ENCODE results near the gene TGFB2.

DNA sequence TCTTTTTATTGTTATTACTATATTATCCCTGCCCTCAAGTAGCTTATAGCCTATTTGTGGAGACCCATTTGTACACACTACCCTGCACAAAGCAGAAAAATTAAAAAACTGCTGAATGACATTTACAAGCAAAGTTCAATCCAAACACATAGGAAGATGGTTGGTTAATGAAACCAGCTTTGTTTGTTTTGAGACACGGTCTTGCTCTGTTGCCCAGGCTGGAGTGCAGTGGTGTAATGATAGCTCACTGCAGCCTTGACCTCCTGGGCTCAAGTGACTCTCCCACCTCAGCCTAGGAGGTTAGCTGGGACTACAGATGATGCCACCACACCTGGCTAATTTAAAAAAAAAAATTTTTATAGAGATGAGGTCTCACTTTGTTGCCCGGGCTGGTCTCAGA, 31.6 kb downstream of the TGFB2 start:
- TF ChIP-seq POLR2AphosphoS5 (IDR thresholded peaks at IDR 0.05) (no peak), POLR2A (IDR thresholded peaks at IDR 0.05) (no peak)
- TF ChIP-seq, protein P1, sequence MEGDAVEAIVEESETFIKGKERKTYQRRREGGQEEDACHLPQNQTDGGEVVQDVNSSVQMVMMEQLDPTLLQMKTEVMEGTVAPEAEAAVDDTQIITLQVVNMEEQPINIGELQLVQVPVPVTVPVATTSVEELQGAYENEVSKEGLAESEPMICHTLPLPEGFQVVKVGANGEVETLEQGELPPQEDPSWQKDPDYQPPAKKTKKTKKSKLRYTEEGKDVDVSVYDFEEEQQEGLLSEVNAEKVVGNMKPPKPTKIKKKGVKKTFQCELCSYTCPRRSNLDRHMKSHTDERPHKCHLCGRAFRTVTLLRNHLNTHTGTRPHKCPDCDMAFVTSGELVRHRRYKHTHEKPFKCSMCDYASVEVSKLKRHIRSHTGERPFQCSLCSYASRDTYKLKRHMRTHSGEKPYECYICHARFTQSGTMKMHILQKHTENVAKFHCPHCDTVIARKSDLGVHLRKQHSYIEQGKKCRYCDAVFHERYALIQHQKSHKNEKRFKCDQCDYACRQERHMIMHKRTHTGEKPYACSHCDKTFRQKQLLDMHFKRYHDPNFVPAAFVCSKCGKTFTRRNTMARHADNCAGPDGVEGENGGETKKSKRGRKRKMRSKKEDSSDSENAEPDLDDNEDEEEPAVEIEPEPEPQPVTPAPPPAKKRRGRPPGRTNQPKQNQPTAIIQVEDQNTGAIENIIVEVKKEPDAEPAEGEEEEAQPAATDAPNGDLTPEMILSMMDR (IDR thresholded peaks at IDR 0.05), result no peak

Measured in gastroesophageal sphincter (tissue), 3 donors.